Fibroblast of the aortic adventitia (primary cell): ENCODE results near the gene KHDC4. TPM values are rescaled to one million over a fixed set of nuclear protein-coding genes. Genes with fewer than 3 reads are reported as not detected.

ENCODE experiments used
- DNase-seq: peaks from one replicate; pipeline ENCODE4 v3.0.0-alpha.2; 2010; ENCODE audit warnings: low read depth
- H3K4me3 ChIP-seq: 2 replicates; pipeline ENCODE4 v1.5.1; 2011; ENCODE audit warnings: low read depth, mild to moderate bottlenecking, control low read depth, low read length, moderate library complexity
- CTCF ChIP-seq: IDR thresholded peaks from 2 replicates; pipeline ENCODE4 v1.5.1; 2011; ENCODE audit warnings: mild to moderate bottlenecking, low read length, control low read depth, inconsistent platforms; ENCODE audit not compliant: insufficient read depth
- total RNA-seq: library from RNA; depleted of rRNA; stranded (reverse); fragments of >200 nt; gene quantifications from 2 replicates; pipeline ENCODE4 v1.2.3, GENCODE V29; 2012; ENCODE audit warnings: low replicate concordance

KHDC4 gene
- 11.3 and 31.0 TPM in 2 replicates for total RNA-seq

- no peak for TF ChIP-seq CTCF
These were observed at the start of gene KHDC4 for GRCh38 chr1:155934097-155934935. Gene KHDC4, minus strand, starts transcription at chr1:155934413. Its CDS starts 40 bp downstream, at chr1:155934373.

GRCh38 chr1:155983191-155984024, 49.2 kb upstream of the KHDC4 start:
- DNase-seq: peak; percentile 100
- TF ChIP-seq CTCF: peak; percentile 22
- peak overlapping the region; percentile 97 for H3K4me3 ChIP-seq

More at GRCh38 chr1:155934097-155934935, at the start of gene KHDC4:
- peak; percentile 99 for DNase-seq
- peak within 1 kb of the TSS; percentile 93 for H3K4me3 ChIP-seq

GRCh38 chr1:155982106-155982505, 47.9 kb upstream of the KHDC4 start:
- no peak for TF ChIP-seq CTCF
- DNase-seq: no peak
- peak overlapping the region; percentile 97 for H3K4me3 ChIP-seq

- no peak for TF ChIP-seq CTCF
- peak overlapping the region; percentile 97 for H3K4me3 ChIP-seq
- peak; percentile 81 for DNase-seq
These were observed 47.3 kb upstream of the KHDC4 start for GRCh38 chr1:155981266-155982088.

GRCh38 chr1:155979597-155980343, 45.6 kb upstream of the KHDC4 start:
- DNase-seq: peak; percentile 60

More at GRCh38 chr1:155979597-155980343, 45.6 kb upstream of the KHDC4 start:
- H3K4me3 ChIP-seq: peak overlapping the region; percentile 97
- no peak for TF ChIP-seq CTCF
